Astrocyte (in vitro differentiated cells and primary cell): ENCODE data around the gene ORMDL3.

Source experiments
- CTCF ChIP-seq: IDR thresholded peaks from 2 replicates; pipeline ENCODE4 v1.5.1; 2011; ENCODE audit warnings: low read depth, mild to moderate bottlenecking, inconsistent platforms, low read length, moderate library complexity; ENCODE audit not compliant: insufficient read depth
- EZH2 ChIP-seq: IDR thresholded peaks from 2 replicates; pipeline ENCODE4 v1.6.1; 2012; ENCODE audit warnings: mild to moderate bottlenecking, low read length, inconsistent platforms; ENCODE audit not compliant: insufficient read depth

GRCh38 chr17:39973496-39973895 lies 46.1 kb upstream of the ORMDL3 start:
- no peak for TF ChIP-seq CTCF
- TF ChIP-seq EZH2: no peak
